ENCODE results near the gene BTBD16. TPM values are rescaled to one million over a fixed set of nuclear protein-coding genes. Genes with fewer than 3 reads are reported as not detected.

The BTBD16 gene
- total and polyA plus RNA-seq, 10 of the 15 experiments (the other 5 are each of a cell fraction or from before 2014, with no cell fraction given): 0.11 TPM; not detected in 9

- DNase-seq (ENCODE audit: low read depth, low spot score) (no peak), ATAC-seq (no peak), FAIRE-seq (no peak)
- 22% methylated on average over 12 of the region's 12 CpGs for WGBS (ENCODE audit: insufficient coverage, insufficient replicate concordance, low lambda C conversion rate, missing lambda C conversion rate)
- Histone ChIP-seq H3K4me3 (no peak overlapping the region), H3K4me2 (ENCODE audit: control insufficient read depth, insufficient read depth) (no peak overlapping the region), H2AFZ (ENCODE audit: control insufficient read depth, low read depth, low read length) (no peak overlapping the region), H3K79me2 (ENCODE audit: control insufficient read depth, insufficient read depth, low read length) (no peaks in the 10 kb centered on the region), H3K36me3 (ENCODE audit: control insufficient read depth in 2 of 2, insufficient read depth in 2 of 2, low read length in 1 of 2) (no peaks in the 10 kb centered on the region), H3K27ac (ENCODE audit: control insufficient read depth, insufficient read depth) (no peak overlapping the region), H3K27me3 (replicated peaks in 1 of 2; ENCODE audit: control insufficient read depth in 2 of 2, insufficient read depth in 2 of 2, low read length in 1 of 2) (peaks cover 0 to 4% of the 10 kb centered on the region in 2 experiments; a peak in 1 of 4 replicates), H3K4me1 (ENCODE audit: control insufficient read depth, insufficient read depth, low read length) (peaks cover 5% of the 10 kb centered on the region), H3K9me3 (replicated peaks; ENCODE audit: control insufficient read depth, insufficient read depth, low read length) (no peaks in the 10 kb centered on the region; the same call in 2 of the 3 replicates), H4K20me1 (ENCODE audit: control insufficient read depth, insufficient read depth) (no peaks in the 10 kb centered on the region), H3K9ac (ENCODE audit: control insufficient read depth, insufficient read depth, low read length) (no peak overlapping the region)
- TF ChIP-seq ETV6 (conservative IDR thresholded peaks at IDR 0.05 in 1 of 2, IDR thresholded peaks at IDR 0.05 in 1 of 2; ENCODE audit: borderline replicate concordance in 1 of 2, low read depth in 1 of 2): no peak
- TF ChIP-seq TARDBP (IDR thresholded peaks at IDR 0.05; ENCODE audit: borderline replicate concordance): no peak
- no peak for TF ChIP-seq TAF1 (IDR thresholded peaks at IDR 0.05; ENCODE audit: borderline replicate concordance, low read depth, low read length)
- TF ChIP-seq EGR1 (IDR thresholded peaks at IDR 0.05; ENCODE audit: borderline replicate concordance in 1 of 2, low read depth in 2 of 2, low read length in 2 of 2): no peak
- TF ChIP-seq ZNF274 (IDR thresholded peaks at IDR 0.05; ENCODE audit: insufficient read depth, insufficient read length): no peak
- TF ChIP-seq SUPT20H (IDR thresholded peaks at IDR 0.05; ENCODE audit: borderline replicate concordance, control insufficient read depth, low read depth, low read length): no peak
- no peak for TF ChIP-seq FOXM1 (IDR thresholded peaks at IDR 0.05; ENCODE audit: low read depth, low read length)
- TF ChIP-seq HSF1 (IDR thresholded peaks at IDR 0.05; ENCODE audit: low read depth, low read length): no peak
- TF ChIP-seq RB1 (IDR thresholded peaks at IDR 0.05; ENCODE audit: borderline replicate concordance): no peak
- no peak for TF ChIP-seq REST (IDR thresholded peaks at IDR 0.05; ENCODE audit: low read depth, low read length)
- no peak for TF ChIP-seq MTA2 (IDR thresholded peaks at IDR 0.05; ENCODE audit: low read depth)
- TF ChIP-seq HCFC1 (IDR thresholded peaks at IDR 0.05; ENCODE audit: low read length): no peak
- no peak for TF ChIP-seq LARP7 (IDR thresholded peaks at IDR 0.05)
- no peak for TF ChIP-seq KAT2A (conservative IDR thresholded peaks at IDR 0.05; ENCODE audit: control insufficient read depth, low read depth, low read length)
- TF ChIP-seq CHD4 (IDR thresholded peaks at IDR 0.05): no peak
- no peak for TF ChIP-seq RCOR1 (conservative IDR thresholded peaks at IDR 0.05; ENCODE audit: low read depth, low read length)
- no peak for TF ChIP-seq PML (IDR thresholded peaks at IDR 0.05; ENCODE audit: low read length)
- TF ChIP-seq RAD21 (IDR thresholded peaks at IDR 0.05; ENCODE audit: insufficient read depth, low read depth, low read length): no peak
- ChIA-PET RAD21 (ENCODE audit: unreplicated experiment) (no interaction called here), POLR2A (no interaction called here), CTCF (interaction anchor here (1.7 to 2.2 kb wide), 2 partner anchors 140 to 141 kb away, joined by 6 to 9 read pairs; no protein-coding TSS in a partner anchor), SMC1A (ENCODE audit: uncharacterized antibody, unreplicated experiment) (interaction anchor here (0.9 to 2.7 kb wide), 2 partner anchors 27 to 140 kb away, joined by 3 to 12 read pairs; no protein-coding TSS in a partner anchor)
- intact Hi-C loops (cut with micrococcal nuclease; ENCODE audit: unreplicated experiment): loop anchor here (5.0 kb wide), 1 partner anchor 408 kb away; no protein-coding TSS in a partner anchor
- no TSS peak for BruUV-seq (replicated peaks)
- in situ Hi-C loops (cut with MboI): loop anchor here (5.0 kb wide), 2 partner anchors 138 to 273 kb away; no protein-coding TSS in a partner anchor
These were observed 23.7 kb downstream of the BTBD16 start for GRCh38 chr10:122294511-122295450.
